ENCODE results near the gene DEFB131A. TPM values are rescaled to one million over a fixed set of nuclear protein-coding genes. Genes with fewer than 3 reads are reported as not detected.

Gene DEFB131A
- not detected in 2 replicates for total RNA-seq

GRCh38 chr4:9444114-9444513 is at the start of gene DEFB131A:
TSS of gene DEFB131A (plus strand) at chr4:9444414. CDS start at chr4:9444534, 120 bp downstream.

Other genes with a start within 250 kb of the DEFB131A start
- not detected in 2 replicates for gene USP17L10, start 233.8 kb upstream of the DEFB131A start, total RNA-seq
- gene USP17L11, start 229.0 kb upstream of the DEFB131A start, total RNA-seq, result not detected in 2 replicates
- not detected in 2 replicates for gene USP17L12, start 224.3 kb upstream of the DEFB131A start, total RNA-seq
- not detected in 2 replicates for gene USP17L13, start 219.5 kb upstream of the DEFB131A start, total RNA-seq
- gene USP17L15, start 210.0 kb upstream of the DEFB131A start, total RNA-seq, result not detected in 2 replicates
- not detected in 2 replicates for gene USP17L17, start 200.5 kb upstream of the DEFB131A start, total RNA-seq
- not detected in 2 replicates for gene USP17L18, start 195.8 kb upstream of the DEFB131A start, total RNA-seq
- gene USP17L19, start 191.0 kb upstream of the DEFB131A start, total RNA-seq, result not detected in 2 replicates
- gene USP17L20, start 186.3 kb upstream of the DEFB131A start, total RNA-seq, result not detected in 2 replicates
- not detected in 2 replicates for gene USP17L21, start 181.5 kb upstream of the DEFB131A start, total RNA-seq
- not detected in 2 replicates for gene USP17L22, start 176.8 kb upstream of the DEFB131A start, total RNA-seq
- gene USP17L24, start 119.2 kb upstream of the DEFB131A start, total RNA-seq, result not detected in 2 replicates
- not detected in 2 replicates for gene USP17L25, start 114.5 kb upstream of the DEFB131A start, total RNA-seq
- not detected in 2 replicates for gene USP17L26, start 109.8 kb upstream of the DEFB131A start, total RNA-seq
- not detected in 2 replicates for gene USP17L5, start 105.0 kb upstream of the DEFB131A start, total RNA-seq
- gene USP17L27, start 100.3 kb upstream of the DEFB131A start, total RNA-seq, result not detected in 2 replicates
- not detected in 2 replicates for gene USP17L28, start 95.5 kb upstream of the DEFB131A start, total RNA-seq
- gene USP17L29, start 90.8 kb upstream of the DEFB131A start, total RNA-seq, result not detected in 2 replicates
- gene USP17L30, start 81.3 kb upstream of the DEFB131A start, total RNA-seq, result not detected in 2 replicates

All from pericardium fibroblast (primary cell).